Fibroblast of lung (primary cell): ENCODE measurements around the gene AKT1.

ENCODE experiments used
- CTCF ChIP-seq, 2 donors: IDR thresholded peaks in 1 of 2; conservative IDR thresholded peaks in 1 of 2; 1 replicate in 1 of 2; 2 replicates in 1 of 2; pipeline ENCODE4 v1.5.1; 2011 to 2012; ENCODE audit warnings: low read length in 2 of 2, control low read depth in 1 of 2, inconsistent platforms in 1 of 2, low read depth in 1 of 2, mild to moderate bottlenecking in 1 of 2
- EZH2 ChIP-seq: IDR thresholded peaks from 2 replicates; pipeline ENCODE4 v1.5.1; 2012; ENCODE audit warnings: low read length, control low read depth, mild to moderate bottlenecking; ENCODE audit errors: missing control alignments

DNA sequence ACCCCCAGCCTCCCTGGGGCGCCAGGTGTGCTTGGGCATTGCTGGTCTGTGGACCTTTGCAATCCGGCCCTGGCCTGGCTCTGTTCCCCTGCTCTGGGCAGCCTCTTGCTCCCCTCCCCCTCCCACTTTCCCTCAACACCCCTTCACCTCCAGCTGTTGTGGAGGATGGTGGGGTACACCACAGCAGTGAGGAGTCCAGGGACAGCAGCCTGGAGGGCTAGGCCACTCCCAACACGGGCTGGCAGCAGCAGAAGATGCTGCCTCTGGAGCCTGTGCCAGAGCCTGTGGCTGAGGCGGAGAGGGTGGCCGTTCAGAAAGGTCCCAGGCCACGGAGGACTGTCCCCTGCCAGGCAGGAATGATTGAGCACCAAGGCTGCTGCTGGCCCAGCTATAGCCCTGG lies 12.9 kb upstream of the AKT1 start:
- TF ChIP-seq CTCF (conservative IDR thresholded peaks at IDR 0.05 in 1 of 2, IDR thresholded peaks at IDR 0.05 in 1 of 2; ENCODE audit: low read depth in 1 of 2, low read length in 2 of 2) (no peak), EZH2 (no peak)
